IPS-NIHi7 (cell line): ENCODE data around the gene ZNF253.
A peak's percentile ranks its signal among the peaks of the same experiment; 100 is the strongest.
"Not testable (repeated sequence)": the region's sequence is repeated elsewhere in the genome, so short reads cannot be mapped to it uniquely, and the experiment has no call there.

Source experiments
- DNase-seq: peaks from one replicate; pipeline ENCODE4 v3.0.0; 2012; ENCODE audit warnings: mixed read lengths; ENCODE audit errors: extremely low spot score

The ZNF253 gene

DNA sequence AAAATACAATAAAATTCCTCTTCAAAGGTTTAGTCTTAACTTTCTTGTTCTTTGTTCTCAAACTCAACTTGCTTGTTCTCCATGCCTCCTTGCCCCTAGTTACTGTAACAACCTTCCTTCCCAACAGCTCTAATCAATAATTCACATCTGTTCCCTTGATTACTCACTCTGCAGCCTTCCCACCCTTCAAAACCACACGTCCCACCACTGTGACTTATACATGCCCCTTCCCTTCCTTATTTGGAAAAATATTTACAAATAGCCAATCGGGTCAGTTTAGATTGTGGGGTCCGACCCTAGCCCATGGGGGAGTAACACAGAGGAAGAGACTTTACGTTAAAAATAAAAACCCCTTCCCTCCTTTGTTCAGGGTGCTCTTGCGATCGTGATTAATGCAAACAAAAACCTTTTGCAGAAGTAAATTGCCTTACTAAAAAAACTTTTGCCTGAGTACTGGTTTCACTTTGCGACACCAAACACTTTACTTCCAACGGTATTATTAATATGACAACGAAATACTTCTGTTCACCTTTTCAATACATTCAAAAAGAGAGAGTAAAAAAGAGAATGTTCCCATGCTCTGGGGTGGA, 34.6 kb downstream of the ZNF253 start:
- DNase-seq = peak; percentile 10

DNA sequence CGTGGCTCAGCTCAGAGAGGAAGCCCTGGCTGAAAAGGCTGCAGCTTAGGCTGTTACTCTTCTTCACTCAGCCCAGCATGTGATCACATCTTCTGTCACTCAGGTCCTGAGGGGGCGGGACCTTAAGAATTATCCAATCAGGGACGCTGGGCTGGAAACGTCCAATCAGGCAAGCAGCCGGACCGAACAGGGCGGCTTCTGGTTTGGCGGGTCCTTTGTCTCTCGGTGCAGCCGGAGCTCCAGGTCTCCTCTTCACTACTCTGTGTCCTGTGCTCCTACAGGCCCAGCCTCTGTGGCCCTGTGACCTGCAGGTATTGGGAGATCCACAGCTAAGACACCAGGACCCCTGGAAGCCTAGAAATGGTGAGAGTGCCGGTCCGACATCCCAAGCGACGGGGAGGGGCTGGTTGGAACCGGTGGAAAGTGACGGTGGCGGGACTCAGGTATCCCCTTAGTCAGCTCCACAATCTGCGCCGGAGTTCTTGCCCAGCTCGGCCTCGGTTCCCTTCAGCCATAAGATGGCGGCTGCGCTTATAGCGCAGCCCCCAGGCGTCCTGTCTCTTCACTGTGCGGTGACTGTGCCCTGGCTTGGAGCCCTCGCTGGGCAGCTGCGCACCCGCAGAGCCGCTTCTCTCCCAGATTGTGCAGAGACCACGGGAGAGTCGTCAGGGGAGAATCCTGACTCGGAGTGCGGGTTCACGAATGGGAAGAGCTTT, 35.2 kb downstream of the ZNF253 start, which contains the start of gene ZNF93:
TSS of gene ZNF93 (plus strand) at position 218 of the 716 bp plus-strand sequence. CDS start at position 361, 143 bp downstream.
- DNase-seq = peak; percentile 97

DNA sequence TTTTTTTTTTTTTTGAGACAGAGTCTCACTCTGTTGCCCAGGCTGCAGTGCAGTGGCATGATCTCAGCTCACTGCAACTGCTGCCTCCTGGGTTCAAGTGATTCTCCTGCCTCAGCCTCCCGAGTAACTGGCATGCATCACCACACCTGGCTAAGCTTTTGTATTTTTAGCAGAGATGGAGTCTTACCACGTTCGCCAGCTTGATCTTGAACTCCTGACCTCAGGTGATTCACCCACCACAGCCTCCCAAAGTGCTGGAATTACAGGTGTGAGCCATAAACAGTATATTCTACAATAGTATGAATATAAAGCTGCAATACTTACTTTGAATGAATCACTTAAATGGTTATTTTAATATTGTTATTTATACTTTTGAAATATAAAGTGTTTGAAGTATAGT, 41.9 kb downstream of the ZNF253 start:
- not testable (repeated sequence) for DNase-seq

DNA sequence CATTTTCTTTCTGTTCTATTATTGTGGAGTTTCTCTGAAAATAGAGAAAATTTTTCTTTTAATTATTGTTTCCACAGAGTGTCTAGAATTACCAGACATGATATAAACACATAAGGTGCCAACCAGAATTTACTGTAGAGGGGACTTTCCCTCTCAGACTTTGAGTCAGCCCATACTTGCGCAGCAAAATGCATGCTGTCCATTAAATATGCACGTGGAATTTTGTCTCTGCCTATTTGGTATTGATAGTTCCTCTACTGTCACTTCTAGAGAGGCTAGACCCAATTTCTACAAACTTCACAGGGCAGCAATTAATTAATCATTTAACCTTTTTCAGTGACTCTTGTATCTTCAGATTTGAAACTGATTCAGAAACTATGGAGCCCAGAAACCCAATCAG, 44.0 kb downstream of the ZNF253 start:
- DNase-seq = no peak

DNA sequence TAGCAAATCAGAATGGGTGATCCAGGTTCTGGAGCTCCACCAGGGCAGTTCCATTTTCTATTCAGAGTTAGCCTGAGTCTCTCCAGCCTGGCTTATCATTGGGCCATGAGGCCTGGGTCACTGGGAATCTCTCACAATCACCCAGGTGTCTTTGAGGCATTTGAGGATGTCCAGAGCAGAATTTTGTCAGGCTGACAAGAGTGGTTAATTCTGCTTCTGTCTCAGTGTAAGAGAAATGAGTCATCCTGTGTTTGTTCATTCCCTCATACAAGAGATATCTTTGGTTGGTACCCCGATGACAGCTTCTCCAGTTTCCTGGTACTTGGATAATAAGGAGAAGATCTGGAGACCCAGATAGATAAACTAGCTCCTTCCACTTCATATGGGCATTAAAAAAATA, 45.5 kb downstream of the ZNF253 start:
- no peak for DNase-seq

DNA sequence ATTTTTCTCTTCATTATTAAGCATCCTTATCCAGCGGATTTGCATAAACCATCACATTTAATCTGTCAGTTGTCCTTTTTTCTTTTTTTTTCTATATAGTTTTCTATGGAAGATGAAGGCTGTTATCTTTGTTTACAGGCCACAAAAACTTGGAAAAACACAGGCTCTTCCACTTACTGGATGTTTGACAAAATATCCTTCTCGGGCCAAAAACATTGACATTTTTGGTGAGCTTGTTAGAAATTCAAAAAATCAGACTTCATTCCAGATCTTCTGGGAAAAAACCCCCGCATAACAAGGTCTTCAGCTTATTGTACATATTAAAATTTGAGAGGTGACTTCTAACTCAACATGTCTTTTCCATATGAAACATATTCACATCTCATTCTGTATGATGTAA, 48.9 kb downstream of the ZNF253 start:
- DNase-seq = no peak

DNA sequence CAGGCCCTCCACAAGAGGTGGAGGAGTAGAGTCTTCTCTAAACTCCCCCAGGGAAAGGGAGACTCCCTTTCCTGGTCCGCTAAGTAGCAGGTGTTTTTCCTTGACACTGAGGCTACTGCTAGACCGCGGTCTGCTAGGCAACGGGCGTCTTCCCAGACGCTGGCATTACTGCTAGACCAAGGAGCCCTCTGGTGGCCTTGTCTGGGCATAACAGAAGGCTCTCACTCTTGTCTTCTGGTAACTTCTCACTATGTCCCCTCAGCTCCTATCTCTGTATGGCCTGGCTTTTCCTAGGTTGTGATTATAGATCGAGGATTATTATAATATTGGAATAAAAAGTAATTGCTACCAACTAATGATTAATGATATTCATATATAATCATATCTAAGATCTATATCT, 64.7 kb downstream of the ZNF253 start:
- DNase-seq = not testable (repeated sequence)

DNA sequence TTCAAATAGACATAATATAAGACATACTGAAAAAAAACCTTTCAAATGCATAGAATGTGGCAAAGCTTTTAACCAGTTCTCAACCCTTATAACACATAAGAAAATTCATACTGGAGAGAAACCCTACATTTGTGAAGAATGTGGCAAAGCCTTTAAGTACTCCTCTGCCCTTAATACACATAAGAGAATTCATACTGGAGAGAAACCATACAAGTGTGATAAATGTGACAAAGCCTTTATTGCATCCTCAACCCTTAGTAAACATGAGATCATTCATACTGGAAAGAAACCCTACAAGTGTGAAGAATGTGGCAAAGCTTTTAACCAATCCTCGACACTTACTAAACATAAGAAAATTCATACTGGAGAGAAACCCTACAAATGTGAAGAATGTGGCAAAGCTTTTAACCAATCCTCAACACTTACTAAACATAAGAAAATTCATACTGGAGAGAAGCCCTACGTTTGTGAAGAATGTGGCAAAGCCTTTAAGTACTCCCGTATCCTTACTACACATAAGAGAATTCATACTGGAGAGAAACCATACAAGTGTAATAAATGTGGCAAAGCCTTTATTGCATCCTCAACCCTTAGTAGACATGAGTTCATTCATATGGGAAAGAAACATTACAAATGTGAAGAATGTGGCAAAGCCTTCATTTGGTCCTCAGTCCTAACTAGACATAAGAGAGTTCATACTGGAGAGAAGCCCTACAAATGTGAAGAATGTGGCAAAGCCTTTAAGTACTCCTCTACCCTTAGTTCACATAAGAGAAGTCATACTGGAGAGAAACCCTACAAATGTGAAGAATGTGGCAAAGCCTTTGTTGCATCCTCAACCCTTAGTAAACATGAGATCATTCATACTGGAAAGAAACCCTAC, 68.0 kb downstream of the ZNF253 start:
- DNase-seq = not testable (repeated sequence)

DNA sequence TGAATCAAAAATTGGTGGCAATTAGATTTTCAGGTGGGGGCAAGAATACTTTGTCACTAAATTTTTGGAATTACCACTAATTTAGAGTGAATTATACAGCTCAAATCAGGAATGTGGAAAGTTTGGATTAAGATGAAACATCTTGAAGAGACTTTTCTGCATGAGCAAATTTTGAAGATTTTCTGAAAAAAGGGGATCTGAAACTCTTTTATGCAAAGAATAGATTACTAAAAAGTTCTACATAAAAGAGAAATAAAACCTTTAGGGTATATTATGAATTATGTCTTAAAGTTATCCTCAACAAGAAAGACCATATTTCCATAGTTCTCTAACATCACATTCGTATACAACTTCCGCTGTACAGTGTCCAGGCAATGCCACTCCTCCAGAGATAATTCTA, 71.7 kb downstream of the ZNF253 start:
- no peak for DNase-seq

DNA sequence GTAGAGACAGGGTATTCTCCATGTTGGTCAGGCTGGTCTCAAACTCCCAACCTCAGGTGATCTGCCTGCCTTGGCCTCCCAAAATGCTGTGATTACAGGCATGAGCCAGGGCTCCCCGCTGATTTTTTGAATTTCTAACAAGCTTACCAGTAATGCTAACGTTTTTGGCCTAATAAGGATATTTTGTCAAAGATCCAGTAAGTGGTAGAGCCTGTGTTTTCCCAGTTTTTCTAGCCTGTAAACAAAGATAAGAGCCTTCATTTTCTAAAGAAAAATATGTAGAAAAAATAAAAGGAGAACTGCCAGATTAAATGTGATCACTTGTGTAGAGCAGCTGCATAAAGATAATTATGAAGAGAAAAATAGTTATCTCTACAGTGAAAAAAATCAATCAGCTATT, 72.8 kb downstream of the ZNF253 start:
- no peak for DNase-seq

DNA sequence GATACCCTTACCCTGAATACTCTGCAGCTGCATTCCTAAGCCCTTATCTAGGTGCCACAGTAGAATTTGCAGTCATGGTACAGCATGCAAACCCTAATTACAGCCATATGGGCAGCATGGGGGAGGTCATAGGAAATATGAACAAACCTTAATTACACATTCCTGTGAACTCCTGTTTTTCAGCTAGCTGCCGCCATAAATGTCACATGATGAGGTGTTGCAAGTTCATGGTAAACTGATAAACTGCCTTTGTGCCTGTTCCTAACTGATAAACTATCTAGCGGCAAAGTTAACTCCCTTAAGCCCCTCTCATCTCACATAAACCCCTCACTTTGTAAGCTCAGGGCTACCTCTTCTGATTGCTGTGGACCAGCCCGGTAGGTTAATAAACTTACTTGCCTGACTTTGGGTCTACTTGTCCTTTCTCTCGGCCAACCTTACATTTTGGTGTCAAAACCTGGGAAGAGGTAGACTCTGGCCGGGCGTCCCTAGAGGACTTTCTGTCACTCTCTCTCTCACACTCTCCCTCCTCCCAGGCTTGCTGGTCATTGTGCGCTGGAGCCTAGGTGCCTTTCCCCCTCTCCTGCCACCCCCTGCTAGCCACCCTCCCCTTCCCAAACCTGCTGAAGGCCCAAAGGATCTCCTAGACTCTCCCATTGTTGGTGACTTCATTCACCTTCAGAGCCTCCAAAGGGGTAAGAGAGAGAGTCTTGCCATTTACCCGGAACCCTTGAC, 78.3 kb downstream of the ZNF253 start:
- no peak for DNase-seq
